NCI-H510A (cell line): ENCODE results near the gene TRIM52.
"Not testable (repeated sequence)": the region's sequence is repeated elsewhere in the genome, so short reads cannot be mapped to it uniquely, and the experiment has no call there.

Experiments used
- DNase-seq: peaks from one replicate; lab custom pipeline; 2025; lab: John Stamatoyannopoulos, UW

The TRIM52 gene

GRCh38 chr5:181260720-181261319 lies at the start of gene TRIM52:
Gene TRIM52, minus strand, starts transcription at chr5:181261143. Its CDS starts 330 bp downstream, at chr5:181260813.
- no peak for DNase-seq

GRCh38 chr5:181287331-181287730 lies 26.4 kb upstream of the TRIM52 start:
- not testable (repeated sequence) for DNase-seq

GRCh38 chr5:181285962-181286705 lies 25.2 kb upstream of the TRIM52 start:
- DNase-seq: not testable (repeated sequence)

- DNase-seq: not testable (repeated sequence)
Measured at GRCh38 chr5:181283841-181284755, 23.2 kb upstream of the TRIM52 start.

GRCh38 chr5:181283347-181283746 lies 22.4 kb upstream of the TRIM52 start:
- no peak for DNase-seq

- no peak for DNase-seq
Measured at GRCh38 chr5:181282874-181283273, 21.9 kb upstream of the TRIM52 start.

GRCh38 chr5:181282415-181282814 lies 21.5 kb upstream of the TRIM52 start:
- DNase-seq: not testable (repeated sequence)

GRCh38 chr5:181281984-181282316 lies 21.0 kb upstream of the TRIM52 start:
- DNase-seq: no peak

GRCh38 chr5:181281077-181281983 lies 20.4 kb upstream of the TRIM52 start:
- DNase-seq: no peak

- DNase-seq: no peak
Measured at GRCh38 chr5:181280251-181280762, 19.4 kb upstream of the TRIM52 start.

GRCh38 chr5:181273433-181273744 lies 12.4 kb upstream of the TRIM52 start:
- DNase-seq: not testable (repeated sequence)

- DNase-seq: no peak
Measured at GRCh38 chr5:181271081-181271480, 10.1 kb upstream of the TRIM52 start.

- not testable (repeated sequence) for DNase-seq
Measured at GRCh38 chr5:181267907-181268306, 7.0 kb upstream of the TRIM52 start.

- not testable (repeated sequence) for DNase-seq
Measured at GRCh38 chr5:181267291-181267904, 6.5 kb upstream of the TRIM52 start.

GRCh38 chr5:181265092-181265671 lies 4.2 kb upstream of the TRIM52 start:
- DNase-seq: no peak

- DNase-seq: no peak
Measured at GRCh38 chr5:181263633-181264032, 2.7 kb upstream of the TRIM52 start.

- no peak for DNase-seq
Measured at GRCh38 chr5:181261320-181262049, 542 bp upstream of the TRIM52 start.

GRCh38 chr5:181259974-181260719 lies 796 bp downstream of the TRIM52 start:
- DNase-seq: no peak

- DNase-seq: no peak
Measured at GRCh38 chr5:181259283-181259682, 1.7 kb downstream of the TRIM52 start.
